Stimulated activated CD4-positive, alpha-beta T cell treated with anti-CD3 and anti-CD28 coated beads, TNF-alpha, amount 100 ng/mL, for 48 hours (primary cell): Measurements from ENCODE around the gene NUCB2.
A peak's percentile ranks its signal among the peaks of the same experiment; 100 is the strongest.
"Not testable (repeated sequence)": the region's sequence is repeated elsewhere in the genome, so short reads cannot be mapped to it uniquely, and the experiment has no call there.

Experiments
- DNase-seq, 3 donors: peaks; one replicate each; pipeline ENCODE4 v3.0.0-alpha.2; 2020; ENCODE audit warnings: low read depth in 3 of 3

The NUCB2 gene

DNA sequence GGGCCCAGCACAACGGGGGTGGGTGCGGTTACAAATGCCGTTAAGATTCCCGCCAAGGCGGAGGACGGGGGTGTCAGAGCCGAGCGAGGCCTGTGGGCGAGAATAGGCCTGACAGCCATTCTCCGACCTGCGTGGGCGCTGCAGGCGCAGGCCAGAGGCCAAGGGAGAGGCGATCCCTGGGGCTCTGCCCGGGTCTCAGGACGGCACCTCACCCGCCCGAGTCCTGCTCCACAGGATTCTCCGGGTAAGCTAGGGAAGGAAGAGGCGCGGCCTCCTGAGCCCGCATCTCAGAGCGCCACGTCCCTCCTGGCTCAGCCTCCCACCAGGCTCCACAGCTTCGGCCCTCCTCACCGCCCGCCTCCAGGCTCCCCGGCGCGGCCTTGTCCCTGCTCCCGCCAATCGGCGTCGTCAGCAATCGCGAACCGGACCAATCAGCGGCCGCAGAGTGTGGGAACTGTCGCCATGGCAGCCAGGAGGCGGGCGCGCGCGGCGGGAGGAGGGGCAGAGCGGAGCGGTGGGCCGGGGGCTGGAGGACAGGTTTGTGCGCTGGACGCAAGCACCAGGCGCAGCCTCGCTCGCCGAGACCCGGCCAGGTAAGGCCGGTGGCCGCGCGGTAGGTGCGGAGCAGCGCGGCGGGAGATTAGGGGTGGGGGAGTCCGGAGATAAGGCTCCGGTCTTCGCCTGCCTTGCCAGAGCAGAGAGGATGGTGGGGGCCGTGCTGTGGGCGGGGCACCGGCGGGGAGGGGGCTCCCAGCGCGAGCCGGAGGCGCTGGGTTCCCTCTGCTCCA is at the start of gene NUCB2:
Gene NUCB2 (plus strand): TSS at position 504 of the 788 bp plus-strand sequence. CDS start 18,585 bp downstream, outside the sequence.
- peak; percentile 92 to 95 (median 92) for DNase-seq

DNA sequence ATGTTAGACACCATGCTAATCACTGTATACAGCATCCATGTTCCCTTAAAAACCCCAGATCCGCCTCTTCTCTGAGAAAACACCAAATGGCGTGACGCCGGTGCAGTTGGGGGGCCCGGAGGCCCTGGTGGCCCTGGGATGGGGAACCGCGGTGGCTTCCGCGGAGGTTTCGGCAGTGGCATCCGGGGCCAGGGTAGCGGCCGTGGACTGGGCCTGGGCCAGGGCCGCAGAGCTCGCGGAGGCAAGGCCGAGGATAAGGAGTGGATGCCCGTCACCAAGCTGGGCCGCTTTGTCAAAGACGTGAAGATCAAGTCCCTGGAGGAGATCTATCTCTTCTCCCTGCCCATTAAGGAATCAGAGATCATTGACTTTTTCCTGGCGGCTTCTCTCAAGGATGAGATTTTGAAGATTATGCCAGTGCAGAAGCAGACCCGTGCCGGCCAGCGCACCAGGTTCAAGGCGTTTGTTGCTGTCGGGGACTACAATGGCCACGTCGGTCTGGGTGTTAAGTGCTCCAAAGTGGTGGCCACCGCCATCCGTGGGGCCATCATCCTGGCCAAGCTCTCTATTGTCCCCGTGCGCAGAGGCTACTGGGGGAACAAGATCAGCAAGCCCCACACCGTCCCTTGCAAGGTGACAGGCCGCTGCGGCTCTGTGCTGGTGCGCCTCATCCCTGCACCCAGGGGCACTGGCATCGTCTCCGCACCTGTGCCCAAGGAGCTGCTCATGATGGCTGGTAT is 48.2 kb upstream of the NUCB2 start:
- DNase-seq, result not testable (repeated sequence)

DNA sequence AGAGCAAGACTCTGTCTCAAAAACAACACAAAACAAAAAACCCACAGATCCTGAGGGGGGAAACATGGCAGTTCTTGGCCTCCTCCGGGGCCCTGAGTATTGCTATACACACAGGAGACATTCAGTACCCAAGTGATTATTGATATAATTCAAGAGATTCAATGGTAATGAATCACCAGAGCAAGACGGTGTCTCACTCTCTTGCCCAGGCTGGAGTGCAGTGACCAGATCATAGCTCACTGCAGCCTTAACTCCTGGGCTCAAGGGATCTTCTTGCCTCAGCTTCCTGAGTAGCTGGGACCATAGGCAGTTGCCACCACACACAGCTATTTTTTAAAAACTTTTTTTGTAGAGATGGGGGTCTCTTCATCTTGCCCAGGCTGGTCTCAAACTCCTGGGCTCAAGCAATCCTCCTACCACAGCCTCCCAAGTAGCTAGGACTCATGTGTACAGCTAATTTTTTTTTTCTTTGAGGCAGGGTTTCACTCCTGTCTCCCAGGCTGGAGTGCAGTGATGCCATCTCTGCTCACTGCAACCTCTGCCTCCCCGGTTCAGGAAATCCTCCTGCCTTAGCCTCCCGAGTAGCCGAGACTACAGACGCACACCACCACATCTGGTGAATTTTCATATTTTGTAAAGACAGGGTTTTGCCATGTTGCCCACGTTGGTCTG is 46.9 kb upstream of the NUCB2 start:
- no peak for DNase-seq

DNA sequence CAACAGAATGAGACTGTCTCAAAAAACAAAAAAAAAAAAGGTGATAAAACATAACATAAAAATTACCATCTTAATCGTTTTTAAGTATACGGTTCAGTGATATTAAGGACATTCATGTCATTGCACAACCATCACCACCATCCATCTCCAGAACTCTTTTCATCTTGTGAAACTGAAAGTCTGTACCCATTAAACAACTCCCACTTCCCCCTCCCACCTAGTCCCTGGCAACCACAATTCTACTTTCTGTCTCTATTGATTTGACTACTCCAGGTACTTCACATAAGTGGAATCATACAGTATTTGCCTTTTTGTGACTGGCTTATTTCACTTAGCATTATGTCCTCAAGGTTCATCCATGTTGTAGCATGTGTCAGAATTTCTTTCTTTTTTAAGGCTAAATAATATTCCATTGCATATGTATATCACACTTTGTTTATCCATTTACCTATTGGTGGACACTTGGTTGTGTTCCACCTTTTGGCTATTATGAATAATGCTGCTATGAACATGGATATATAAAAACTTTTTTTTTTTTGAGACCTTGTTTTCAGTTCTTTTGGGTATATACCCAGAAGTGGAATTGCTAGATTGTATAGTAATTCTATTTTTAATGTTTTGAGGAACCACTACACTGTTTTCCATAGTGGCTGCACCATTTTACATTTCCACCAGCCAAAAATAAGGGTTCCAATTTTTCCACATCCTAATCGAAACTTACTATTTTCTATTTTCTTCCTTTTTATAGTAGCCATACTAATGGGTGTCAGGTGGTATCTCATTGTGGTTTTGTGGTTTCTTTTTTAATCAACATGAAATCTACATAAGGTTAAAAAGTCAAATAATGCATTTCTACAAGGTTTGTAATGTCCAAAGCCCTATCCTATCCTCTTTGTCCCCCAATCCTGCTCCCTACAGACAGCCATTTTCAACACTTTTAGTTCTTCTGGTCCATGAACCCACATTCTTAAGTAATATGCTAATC is 45.4 kb upstream of the NUCB2 start:
- DNase-seq, result peak; percentile 15 to 38 (median 20)

DNA sequence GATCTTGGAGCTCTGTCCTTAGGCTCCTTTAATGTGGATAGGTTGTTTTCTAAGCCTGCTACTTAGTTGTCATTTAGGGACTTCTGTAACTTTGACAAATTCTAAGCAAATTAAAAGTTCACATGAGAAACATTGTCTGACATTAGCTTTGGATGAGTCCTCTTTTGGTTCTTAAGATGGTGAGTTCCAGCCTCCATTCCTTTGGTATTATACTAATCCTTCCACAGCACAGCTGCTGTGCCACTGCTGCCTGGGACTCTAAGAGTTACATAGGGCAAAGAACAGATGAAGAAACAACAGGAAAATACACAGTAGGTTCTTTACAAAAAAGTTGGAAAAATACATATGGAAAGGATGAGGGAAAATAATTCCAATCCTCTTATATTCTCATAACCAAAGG is 43.4 kb upstream of the NUCB2 start:
- DNase-seq, result no peak

DNA sequence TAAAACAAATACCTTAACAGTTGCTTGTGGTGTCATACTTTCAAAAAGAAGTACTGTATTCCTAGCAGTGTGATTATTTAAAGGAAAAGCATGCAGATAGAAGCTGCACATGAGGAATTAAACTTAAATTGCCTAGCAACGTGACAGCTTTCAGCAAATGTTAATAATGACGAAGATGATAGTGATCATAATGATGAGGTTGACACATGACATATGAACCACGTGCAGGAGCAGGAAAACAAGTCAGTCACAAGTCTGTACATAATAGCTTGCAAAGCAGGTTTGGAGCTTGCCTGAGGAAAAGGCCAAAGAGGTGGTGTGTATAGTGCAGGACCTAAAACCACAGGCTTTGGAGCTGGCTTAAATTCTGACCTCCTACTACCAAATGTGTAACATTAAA is 38.2 kb upstream of the NUCB2 start:
- no peak for DNase-seq

DNA sequence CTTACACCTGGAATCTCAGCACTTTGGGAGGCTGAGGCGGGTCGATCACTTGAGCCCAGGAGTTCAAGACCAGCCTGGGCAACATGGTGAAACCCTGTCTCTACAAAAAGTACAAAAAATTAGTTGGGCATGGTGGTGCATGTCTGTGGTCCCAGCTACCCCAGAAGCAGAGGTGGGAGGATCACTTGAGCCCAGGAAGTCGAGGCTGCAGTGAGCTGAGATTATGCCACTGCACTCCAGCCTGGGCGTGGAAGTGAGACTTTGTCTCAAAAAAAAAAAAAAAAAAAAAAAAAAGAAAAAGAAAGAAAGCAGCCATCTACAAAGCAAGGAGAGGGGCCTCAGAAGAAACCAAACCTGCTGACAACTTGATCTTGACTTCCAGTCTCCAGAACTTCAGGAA is 36.6 kb upstream of the NUCB2 start:
- DNase-seq, result not testable (repeated sequence)

DNA sequence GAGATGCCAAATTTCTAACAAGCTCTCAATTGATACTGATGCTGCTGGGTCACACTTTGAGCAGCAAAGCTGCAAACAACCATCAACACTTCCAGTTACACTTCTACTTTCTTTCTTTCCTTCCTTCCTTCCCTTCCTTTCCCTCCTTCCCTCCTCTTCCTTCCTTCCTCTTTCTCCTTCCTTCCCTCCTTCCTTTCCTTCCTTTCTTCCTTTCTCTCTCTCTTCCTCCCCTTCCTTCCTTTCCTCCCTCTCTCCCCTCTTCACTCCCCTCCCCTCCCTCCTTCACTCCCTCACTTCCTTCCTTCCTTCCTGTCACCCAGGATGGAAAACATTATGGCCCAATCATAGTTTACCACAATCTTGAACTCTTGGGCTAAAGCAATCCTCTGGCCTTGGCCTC is 35.8 kb upstream of the NUCB2 start:
- DNase-seq, result no peak

DNA sequence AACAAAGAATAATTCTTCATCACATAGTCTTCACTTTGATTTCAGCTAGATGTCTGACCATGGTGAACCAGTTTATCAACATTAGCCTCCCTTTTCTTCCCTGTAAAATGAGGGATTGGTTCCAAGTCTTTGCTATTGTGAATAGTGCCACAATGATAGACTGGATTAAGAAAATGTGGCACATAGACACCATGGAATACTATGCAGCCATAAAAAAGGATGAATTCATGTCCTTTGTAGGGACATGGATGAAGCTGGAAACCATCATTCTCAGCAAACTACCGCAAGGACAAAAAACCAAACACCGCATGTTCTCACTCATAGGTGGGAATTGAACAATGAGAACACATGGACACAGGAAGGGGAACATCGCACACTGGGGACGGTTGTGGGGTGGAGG is 33.6 kb upstream of the NUCB2 start:
- DNase-seq, result not testable (repeated sequence)

DNA sequence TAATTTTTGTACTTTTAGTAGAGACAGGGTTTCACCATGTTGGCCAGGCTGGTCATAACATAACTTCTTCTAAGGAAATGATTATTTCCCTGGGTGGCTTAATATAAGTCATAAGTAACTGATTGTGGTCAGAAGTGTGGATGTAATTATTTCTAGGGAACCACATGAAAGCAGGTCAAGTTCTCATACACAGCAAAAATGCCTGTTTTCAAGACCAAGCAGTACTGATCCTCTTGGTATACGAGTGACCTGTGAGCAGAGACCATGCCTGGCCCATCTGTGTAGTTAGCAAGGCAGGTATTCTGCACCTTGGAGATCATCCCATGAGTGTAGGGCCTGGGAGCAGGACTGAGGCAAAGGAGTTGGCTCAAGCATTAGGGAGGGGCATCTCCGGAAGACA is 32.5 kb upstream of the NUCB2 start:
- no peak for DNase-seq

DNA sequence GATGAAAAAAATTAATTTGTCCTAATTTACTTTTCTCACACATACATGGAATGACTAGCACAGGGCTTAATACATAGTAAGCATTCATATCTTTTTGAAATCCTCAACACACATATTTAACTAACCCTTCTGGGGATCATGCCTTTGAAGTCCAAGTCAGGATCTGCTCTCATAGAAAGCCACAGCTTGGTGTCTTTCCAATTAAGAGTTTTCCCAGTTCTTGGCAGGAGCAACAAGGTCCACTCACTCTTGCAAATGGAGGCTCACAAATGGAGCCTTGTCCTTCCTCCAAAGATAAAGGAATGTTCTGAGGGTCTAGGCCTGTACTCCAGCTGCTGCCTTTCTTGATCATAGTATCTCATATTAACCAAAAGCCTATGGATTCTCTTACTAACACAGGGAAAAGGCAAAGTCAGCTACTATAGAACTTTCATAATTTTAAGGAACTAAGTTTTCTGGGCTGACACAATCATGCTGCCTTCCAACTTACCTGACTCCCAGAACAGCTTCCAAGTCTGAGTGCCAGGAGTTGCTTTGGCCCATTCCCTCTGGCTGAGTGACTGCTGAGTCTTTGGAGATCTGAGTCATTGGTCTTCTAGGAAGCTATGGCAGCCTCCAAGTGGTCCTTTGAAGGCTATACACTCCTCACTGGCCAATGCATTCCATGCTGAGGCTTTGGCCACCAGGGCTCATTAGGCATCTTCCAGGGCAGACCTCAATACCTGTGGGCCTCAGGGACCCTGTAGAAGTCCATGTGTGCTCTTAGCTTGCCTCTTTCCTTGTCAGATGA is 25.8 kb upstream of the NUCB2 start:
- DNase-seq, result no peak

DNA sequence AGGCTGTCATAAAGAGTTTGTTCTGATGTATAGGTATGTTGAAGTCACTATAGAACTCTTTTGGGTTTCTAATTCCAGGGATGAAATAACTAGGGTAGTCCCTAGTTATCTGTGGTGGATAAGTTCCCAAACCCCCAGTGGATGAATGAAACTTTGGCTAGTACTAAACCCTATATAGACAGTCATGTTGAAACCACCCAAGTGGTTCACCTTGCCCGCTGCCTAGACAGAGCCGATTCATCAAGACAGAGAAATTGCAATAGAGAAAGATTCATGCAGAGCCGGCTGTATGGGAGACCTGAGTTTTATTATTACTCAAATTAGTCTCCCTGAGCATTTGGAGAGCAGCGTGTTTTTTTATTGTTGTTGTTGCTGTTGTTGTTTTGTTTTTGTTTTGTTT is 23.8 kb upstream of the NUCB2 start:
- DNase-seq, result no peak

DNA sequence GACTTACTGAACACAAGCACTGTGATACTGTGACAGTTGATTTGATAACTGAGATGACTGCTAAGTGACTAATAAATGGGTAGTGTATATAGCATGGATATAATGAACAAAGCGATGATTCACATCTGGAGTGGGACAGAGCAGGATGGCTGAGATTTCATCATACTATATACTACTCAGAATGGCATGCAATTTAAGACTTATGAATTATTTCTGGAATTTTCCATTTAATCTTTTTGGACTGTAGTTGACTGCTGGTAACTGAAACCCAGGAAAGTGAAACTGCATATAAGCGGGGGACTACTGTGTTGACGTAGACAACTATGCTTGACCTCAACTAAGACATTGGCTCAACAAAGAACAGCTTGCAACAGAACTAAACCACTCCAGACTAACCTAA is 20.0 kb upstream of the NUCB2 start:
- DNase-seq, result no peak

DNA sequence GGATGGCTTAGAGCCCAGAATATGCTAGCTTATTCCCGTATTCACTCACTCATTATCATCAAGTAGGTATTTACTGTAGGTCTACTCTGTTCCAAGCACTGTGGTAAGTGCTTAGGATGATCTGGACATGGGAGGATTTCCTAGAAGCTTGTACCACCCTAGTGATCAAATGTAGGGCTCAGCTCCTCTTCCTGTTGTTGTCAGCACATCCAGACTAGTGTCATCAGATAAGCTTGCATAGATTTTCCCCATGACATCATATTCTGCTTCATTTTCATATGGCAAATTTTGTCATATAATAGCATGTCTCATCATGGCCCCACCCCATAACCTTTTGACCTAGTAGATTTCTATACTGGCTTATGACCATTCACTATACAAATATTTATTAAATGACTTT is 19.3 kb upstream of the NUCB2 start:
- DNase-seq, result no peak

DNA sequence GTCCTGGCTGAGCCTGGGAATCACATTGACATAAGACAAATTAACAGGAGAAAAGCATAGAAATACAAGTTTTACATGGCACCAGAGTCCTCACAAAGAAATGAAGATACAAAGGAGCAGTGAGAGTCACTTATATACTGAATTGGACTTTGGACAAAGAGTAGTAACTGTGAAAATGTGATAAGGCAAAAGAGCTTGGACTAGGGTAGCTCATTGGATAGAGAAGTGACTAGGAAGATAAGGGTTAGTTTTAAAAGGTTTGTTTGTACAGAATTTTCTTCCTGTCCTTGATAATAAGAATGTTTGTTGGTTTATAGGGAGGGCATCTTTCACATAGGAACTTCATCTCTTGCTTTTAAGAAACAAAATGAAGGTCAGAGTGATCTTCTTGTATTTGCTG is 17.9 kb upstream of the NUCB2 start:
- no peak for DNase-seq

DNA sequence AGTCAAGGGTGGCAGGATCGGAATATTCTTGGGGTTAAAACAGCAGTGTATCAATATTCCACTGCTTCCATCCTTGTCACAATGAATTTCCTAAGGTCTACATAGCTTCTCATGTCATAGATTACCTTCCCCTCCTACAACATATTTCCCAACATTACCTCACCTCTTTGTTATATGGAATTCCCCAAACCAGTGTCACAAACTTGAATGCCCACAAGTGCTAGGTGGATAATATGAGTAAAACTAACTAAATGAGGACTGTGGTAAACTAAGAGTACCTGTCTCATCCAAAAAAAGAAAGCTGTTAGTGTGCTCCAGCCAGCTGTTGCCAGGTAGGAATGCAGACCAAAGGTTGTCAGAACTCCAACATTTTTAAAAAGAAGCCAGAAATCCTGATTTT is 17.0 kb upstream of the NUCB2 start:
- no peak for DNase-seq

DNA sequence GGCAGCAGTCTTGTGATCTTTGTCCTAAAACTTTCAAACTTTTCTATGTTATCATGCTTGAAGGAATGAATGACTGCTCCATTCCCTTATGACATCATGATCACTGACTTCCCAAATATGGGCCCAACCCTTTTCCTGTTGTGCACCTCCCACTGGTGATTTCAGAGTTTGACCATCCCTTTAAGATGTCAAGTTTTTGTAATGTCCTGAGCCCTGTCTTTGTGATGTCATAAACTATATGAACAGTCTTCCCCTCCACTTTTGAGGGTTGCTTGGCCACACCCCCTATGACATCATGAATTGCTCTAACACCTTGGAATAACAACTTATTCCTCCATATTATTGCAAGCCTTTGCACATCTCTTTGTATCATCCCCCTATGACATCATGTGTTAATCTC is 16.5 kb upstream of the NUCB2 start:
- DNase-seq, result no peak

DNA sequence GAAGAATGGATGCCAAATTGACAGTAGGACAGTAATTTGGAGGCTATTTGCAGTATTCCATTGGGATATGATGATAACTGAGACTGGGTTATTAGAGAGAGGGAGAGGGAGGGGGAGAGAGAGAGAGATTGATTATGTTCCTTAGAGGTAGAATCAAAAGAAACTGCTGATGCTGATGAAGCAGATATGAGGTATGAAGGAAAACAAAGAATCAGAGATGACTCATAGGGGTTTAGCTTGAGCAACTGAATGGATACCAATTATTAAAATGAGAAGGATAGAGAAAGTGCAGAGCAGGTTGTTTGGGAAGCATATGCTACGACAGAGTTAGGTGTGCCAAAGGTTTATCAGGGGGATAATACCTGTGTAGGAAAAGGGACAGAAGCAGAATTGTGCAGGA is 12.8 kb upstream of the NUCB2 start:
- DNase-seq, result no peak

DNA sequence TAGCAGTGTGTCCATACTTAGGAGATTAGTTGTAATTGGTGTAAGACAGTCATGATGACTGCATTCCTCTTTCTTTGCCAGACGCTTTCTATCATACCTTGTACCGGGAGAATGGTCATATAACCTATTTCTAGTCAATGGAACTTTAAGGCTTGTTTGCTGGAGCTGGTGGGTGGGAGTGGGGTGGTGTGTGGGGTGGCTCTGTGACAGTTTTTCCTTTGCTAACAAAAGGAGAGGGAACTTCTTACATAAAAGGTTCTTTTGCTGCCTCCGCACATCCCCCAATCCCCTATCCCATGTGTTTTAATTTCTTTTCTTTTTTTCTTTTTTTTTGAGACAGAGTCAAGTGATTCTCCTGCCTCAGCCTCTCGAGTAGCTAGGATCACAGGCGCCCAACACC is 9.8 kb upstream of the NUCB2 start:
- DNase-seq, result no peak

DNA sequence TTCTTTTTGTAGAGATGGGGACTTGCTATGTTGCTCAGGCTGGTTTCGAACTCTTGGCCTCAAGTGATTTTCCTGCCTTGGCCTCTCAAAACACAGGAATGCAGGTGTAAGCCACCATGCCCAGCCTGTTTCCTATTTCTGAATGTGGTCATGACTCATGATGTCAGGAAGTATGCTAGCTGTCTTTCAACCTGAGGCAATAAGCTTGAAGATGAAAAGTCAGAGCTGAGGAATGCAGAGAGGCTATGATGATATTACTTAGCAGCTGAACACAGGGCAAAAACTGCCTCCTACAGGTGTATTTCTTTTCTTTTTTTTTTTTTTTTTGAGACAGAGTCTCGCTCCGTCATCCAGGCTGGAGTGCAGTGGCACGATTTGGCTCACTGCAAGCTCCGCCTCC is 9.0 kb upstream of the NUCB2 start:
- DNase-seq, result no peak

DNA sequence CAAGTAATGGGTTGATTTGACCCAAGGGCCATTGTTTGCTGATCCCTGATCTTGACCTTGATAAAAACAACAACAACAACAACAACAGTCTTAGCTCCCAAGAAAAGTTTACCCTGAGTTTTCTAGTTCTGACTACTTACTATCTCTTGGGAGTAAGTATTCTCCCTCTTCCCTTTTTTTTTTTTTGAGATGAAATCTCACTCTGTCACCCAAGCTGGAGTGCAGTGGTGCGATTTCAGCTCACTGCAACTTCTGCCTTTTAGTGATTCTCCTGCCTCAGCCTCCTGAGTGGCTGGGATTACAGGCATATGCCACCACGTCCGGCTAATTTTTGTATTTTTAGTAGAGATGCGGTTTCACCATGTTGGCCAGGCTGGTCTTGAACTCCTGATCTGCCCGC is 8.0 kb upstream of the NUCB2 start:
- DNase-seq, result not testable (repeated sequence)
